Left lung (tissue), 14 donors: ENCODE results near the gene ZNF566. TPM values are rescaled to one million over a fixed set of nuclear protein-coding genes. Genes with fewer than 3 reads are reported as not detected.
A peak's percentile ranks its signal among the peaks of the same experiment; 100 is the strongest.

ENCODE experiments used
- ATAC-seq: fragments of 200-7000 bp; cut with Tn5 transposase; one replicate; pipeline ENCODE4 v1.9.1; 2020; ENCODE audit warnings: moderate library complexity
- DNase-seq, 4 donors: peaks; one replicate each; pipeline ENCODE4 v3.0.0-alpha.2; 2013 to 2020
- H3K27ac ChIP-seq, 2 donors: fragments of 200-600 bp; sonication (generic) in 1 of 2; one replicate each; pipeline versions ENCODE4 v1.5.0 to v1.8.0; 2020 to 2021
- H3K27me3 ChIP-seq, 2 donors: fragments of 200-600 bp; sonication (generic) in 1 of 2; one replicate each; pipeline versions ENCODE4 v1.5.0 to v1.8.0; 2020 to 2021
- H3K36me3 ChIP-seq, 2 donors: fragments of 200-600 bp; sonication (generic) in 1 of 2; one replicate each; pipeline versions ENCODE4 v1.5.0 to v1.8.0; 2020 to 2021
- H3K4me1 ChIP-seq, 2 donors: fragments of 200-600 bp; one replicate each; pipeline ENCODE4 v1.8.0; 2021
- H3K4me3 ChIP-seq, 2 donors: fragments of 200-600 bp; sonication (generic) in 1 of 2; one replicate each; pipeline versions ENCODE4 v1.5.0 to v1.8.0; 2020 to 2021; ENCODE audit warnings: mild to moderate bottlenecking in 1 of 2
- H3K9me3 ChIP-seq, 2 donors: fragments of 200-600 bp; sonication (generic) in 1 of 2; one replicate each; pipeline versions ENCODE4 v1.5.0 to v1.8.0; 2020 to 2021
- intact Hi-C, 2 donors: fragments of 100-400 bp; cut with DNase I; formaldehyde crosslinking; loops; one replicate each; pipeline versions ENCODE4 v1.11.2 to v1.14.2; 2022
- long read RNA-seq, 12 donors: library from polyadenylated mRNA in 2 of 12; unstranded in 2 of 12; transcript quantifications; one replicate each; pipeline ENCODE4 v2.0.0 and lab custom pipeline, GENCODE V29; 2019 to 2026
- polyA plus RNA-seq, 6 donors: library from polyadenylated mRNA; unstranded; fragments of 120-200 nt; gene quantifications; one replicate each; pipeline ENCODE4 v1.2.1, GENCODE V29; 2013; ENCODE audit not compliant: insufficient read length in 6 of 6
- total RNA-seq, 2 donors: library from RNA; stranded (reverse); fragmentation: NEBNext Ultra II Directional; extraction: Animal tissue kit (Norgen Biotek cat#: 25700); gene quantifications; one replicate each; pipeline ENCODE4 v1.2.1, GENCODE V29; 2021
- TF ChIP-seq, protein P1 (sequence below), 2 donors: fragments of 200-600 bp; sonication (generic) in 1 of 2; IDR thresholded peaks; one replicate each; pipeline versions ENCODE4 v1.5.0 to v1.8.0; 2021; ENCODE audit warnings: antibody characterized with exemption in 2 of 2
- donor health status: DM: no; HTN: yes; CAD: no.
- donor health status: DM: no; HTN: no; CAD: no.

Gene ZNF566
- 10 to 100 TPM in 1 of 2 donors, 1 to 10 TPM in 1; 8.8 to 12.0 TPM for total RNA-seq
- polyA plus RNA-seq = 10 to 100 TPM; 14.3 to 17.7 (median 15.6) TPM
- long read RNA-seq, donor 1, partial matches to known transcripts = 0 of 4 reads
- long read RNA-seq, donor 1, other reads (novel, unspliced or antisense) = 0 of 4 reads
- long read RNA-seq, donor 2, partial matches to known transcripts = 0 of 2 reads
- long read RNA-seq, donor 2, other reads (novel, unspliced or antisense) = 0 of 2 reads
- long read RNA-seq, donor 3, partial matches to known transcripts = 0 of 2 reads
- long read RNA-seq, donor 3, other reads (novel, unspliced or antisense) = 0 of 2 reads
- long read RNA-seq, donor 4, partial matches to known transcripts = 0 of 2 reads
- long read RNA-seq, donor 4, other reads (novel, unspliced or antisense) = 1 of 2 reads
- long read RNA-seq, donor 5, partial matches to known transcripts = 0 of 4 reads
- long read RNA-seq, donor 5, other reads (novel, unspliced or antisense) = 0 of 4 reads
- long read RNA-seq, donor 6, partial matches to known transcripts = 0 of 5 reads
- long read RNA-seq, donor 6, other reads (novel, unspliced or antisense) = 0 of 5 reads
- long read RNA-seq, donor 7 = 0 reads
- long read RNA-seq, donor 8, partial matches to known transcripts = 0 of 4 reads
- long read RNA-seq, donor 8, other reads (novel, unspliced or antisense) = 0 of 4 reads
- long read RNA-seq, donor 9 = 0 reads
- long read RNA-seq, donor 10 = 0 reads
- long read RNA-seq, donor 11 = 0 reads
- long read RNA-seq, donor 12, full-length matches to known transcripts = 2 of 2 reads
- long read RNA-seq, donor 12, partial matches to known transcripts = 0 of 2 reads
- long read RNA-seq, donor 12, other reads (novel, unspliced or antisense) = 0 of 2 reads

DNA sequence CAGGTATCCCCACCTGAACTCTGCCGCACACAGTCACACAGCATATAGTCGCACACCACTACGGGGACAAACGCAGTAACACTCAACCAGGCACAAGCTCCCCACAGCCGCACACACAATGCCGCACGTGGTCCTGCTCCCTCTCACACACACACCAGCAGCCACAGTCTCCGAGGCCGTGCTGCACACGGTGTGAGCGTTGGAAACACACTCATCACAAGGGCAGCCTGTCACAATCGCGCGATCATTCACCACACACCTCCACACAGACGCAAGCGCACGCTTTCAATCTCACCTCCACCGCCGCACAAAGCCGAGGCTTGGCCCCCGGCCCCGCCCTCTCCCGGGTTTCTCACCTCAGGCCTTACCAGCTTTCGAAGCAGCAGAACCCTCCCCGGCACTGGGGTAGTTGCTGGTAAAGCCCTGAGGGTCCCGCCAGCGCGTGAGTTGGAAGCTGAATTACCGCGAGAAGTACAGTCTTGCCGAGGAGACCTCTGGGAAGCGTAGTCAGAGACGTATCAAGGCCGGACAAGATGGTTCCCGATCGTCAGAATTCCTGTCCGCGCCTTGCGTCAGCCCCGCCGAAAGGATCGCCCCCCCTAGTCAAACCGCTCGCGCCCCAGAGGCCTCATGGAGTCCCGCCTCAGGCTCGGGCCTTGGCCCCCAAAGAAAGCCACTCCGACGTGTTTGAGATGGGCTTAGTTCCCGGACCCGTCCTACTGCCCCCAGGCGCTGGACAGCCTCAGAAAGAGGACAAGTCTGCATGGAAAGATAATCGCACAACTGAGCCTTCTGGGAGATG is at the start of gene ZNF566:
ZNF566 (minus strand) TSS at position 444 of the 802 bp plus-strand sequence. CDS start 13,004 bp downstream, outside the sequence.
- Histone ChIP-seq H3K9me3 (peaks cover 0 to 36% of the 10 kb centered on the region in 2 donors), H3K4me3 (peak within 1 kb of the TSS; percentile 64 to 71), H3K36me3 (peaks cover 0 to 10% of the 10 kb centered on the region in 2 donors), H3K27me3 (no peaks in the 10 kb centered on the region), H3K27ac (peak within 1 kb of the TSS; percentile 88 to 95), H3K4me1 (peaks cover 3 to 17% of the 10 kb centered on the region in 2 donors)
- DNase-seq = peak; percentile 91 to 96 (median 94)
- TF ChIP-seq, protein P1, sequence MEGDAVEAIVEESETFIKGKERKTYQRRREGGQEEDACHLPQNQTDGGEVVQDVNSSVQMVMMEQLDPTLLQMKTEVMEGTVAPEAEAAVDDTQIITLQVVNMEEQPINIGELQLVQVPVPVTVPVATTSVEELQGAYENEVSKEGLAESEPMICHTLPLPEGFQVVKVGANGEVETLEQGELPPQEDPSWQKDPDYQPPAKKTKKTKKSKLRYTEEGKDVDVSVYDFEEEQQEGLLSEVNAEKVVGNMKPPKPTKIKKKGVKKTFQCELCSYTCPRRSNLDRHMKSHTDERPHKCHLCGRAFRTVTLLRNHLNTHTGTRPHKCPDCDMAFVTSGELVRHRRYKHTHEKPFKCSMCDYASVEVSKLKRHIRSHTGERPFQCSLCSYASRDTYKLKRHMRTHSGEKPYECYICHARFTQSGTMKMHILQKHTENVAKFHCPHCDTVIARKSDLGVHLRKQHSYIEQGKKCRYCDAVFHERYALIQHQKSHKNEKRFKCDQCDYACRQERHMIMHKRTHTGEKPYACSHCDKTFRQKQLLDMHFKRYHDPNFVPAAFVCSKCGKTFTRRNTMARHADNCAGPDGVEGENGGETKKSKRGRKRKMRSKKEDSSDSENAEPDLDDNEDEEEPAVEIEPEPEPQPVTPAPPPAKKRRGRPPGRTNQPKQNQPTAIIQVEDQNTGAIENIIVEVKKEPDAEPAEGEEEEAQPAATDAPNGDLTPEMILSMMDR (IDR thresholded peaks at IDR 0.05) = no peak
- ATAC-seq = peak; percentile 97
- intact Hi-C loops = no loop called here

DNA sequence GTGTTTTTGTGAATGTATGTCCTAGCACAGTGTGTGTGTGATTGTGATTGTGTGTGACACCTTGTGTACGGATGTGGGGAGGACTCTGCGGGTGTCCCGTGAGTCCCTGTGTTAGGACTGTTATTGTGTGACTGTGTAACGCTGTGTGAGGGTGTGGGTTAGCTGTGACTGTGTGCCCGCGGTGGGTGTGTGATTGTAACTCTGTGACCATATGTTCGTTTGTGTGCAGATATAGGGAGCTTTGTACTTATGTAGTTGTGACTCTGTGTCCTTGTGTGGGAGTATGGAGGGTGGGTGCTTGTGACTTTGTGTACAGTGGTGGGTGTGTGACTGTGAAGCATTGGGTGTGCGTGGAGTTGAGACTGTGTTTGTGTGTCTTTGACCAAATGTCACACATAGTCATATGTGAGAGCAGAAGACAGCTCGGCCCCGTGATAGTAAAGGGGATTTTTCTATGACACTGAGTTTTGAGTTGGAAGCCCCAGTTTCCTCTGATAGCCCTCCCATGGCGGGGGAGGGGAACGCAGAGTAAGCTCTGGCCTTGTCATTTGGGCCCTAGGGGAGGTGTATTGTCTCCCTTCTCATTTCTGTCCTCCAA is 39.7 kb upstream of the ZNF566 start:
- peaks cover 6 to 19% of the 10 kb centered on the region in 2 donors for H3K4me1 ChIP-seq
- H3K4me3 ChIP-seq = peak overlapping the region; percentile 64
- ATAC-seq (peak; percentile 9), DNase-seq (no peak)
- H3K36me3 ChIP-seq = peaks cover 0 to 31% of the 10 kb centered on the region in 2 donors
- intact Hi-C loops = no loop called here
- H3K27ac ChIP-seq = peak overlapping the region; percentile 92 to 95
- peaks cover 0 to 63% of the 10 kb centered on the region in 2 donors for H3K9me3 ChIP-seq
- TF ChIP-seq, protein P1 (IDR thresholded peaks at IDR 0.05) = no peak
- no peaks in the 10 kb centered on the region for H3K27me3 ChIP-seq

DNA sequence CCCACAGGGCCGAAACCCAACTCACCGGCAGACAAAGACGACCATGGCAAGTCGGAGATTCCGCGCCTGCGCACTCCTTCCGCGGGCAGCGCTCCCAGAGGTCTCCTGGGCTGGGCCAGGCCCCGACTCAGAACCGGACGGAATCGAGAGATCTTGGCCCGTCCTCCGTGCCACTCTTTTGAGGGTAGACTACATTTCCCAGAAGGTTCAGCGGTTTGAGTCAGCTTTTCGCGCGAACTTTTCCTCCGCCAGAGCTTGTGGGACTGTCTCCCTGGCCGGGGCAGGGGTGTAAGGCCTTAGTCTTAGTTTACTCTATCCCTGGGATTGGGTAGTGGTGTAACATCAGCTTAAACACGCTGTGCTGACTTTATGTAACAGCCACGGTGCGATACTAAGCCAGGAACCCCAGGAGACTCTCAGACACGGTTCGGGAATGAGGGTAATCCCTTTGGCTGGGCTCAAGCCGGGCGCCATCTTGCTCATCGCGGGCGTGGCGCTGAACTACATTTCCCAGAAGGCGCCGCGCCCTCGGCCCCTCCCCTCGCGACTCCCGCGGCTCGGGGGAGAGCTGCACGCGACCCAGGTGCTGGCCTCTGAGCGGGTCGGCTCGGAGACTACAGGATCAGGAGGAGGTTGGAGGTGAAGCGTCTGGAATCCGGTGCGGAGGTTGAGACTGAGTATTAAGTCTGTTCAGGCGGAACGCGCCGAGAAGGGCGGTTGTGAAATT is 39.0 kb upstream of the ZNF566 start, which contains the start of gene ZNF260:
ZNF260 (minus strand) TSS at position 78 of the 727 bp plus-strand sequence. CDS start 13,033 bp downstream, outside the sequence.
- intact Hi-C loops = no loop called here
- Histone ChIP-seq H3K4me1 (peaks cover 6 to 19% of the 10 kb centered on the region in 2 donors), H3K27me3 (no peaks in the 10 kb centered on the region), H3K36me3 (peaks cover 0 to 35% of the 10 kb centered on the region in 2 donors), H3K9me3 (peaks cover 0 to 63% of the 10 kb centered on the region in 2 donors), H3K4me3 (peak within 1 kb of the TSS; percentile 64), H3K27ac (peak within 1 kb of the TSS; percentile 92 to 95)
- ATAC-seq (peak; percentile 98), DNase-seq (peak; percentile 97 to 98 (median 98))
- TF ChIP-seq, protein P1 (IDR thresholded peaks at IDR 0.05) = no peak

DNA sequence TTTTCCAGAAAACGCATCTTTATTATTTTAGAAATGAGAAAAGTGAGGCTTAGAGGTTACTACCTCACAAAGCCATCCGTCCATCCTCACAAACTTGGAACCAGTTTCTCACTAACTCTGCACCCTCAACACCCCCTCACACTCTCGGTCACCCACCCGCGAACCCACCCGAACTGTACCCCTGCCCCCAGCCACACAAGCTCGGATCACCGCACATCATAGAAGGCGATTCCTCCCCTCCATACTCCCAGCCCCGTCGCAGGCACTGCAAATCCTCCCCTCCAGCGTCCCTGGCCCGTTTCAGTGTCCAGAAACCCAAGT is 38.5 kb upstream of the ZNF566 start:
- intact Hi-C loops = no loop called here
- H3K36me3 ChIP-seq = peaks cover 0 to 35% of the 10 kb centered on the region in 2 donors
- TF ChIP-seq, protein P1 (IDR thresholded peaks at IDR 0.05) = no peak
- H3K27ac ChIP-seq = peak overlapping the region; percentile 92 to 95
- no peak for ATAC-seq
- H3K9me3 ChIP-seq = peaks cover 4 to 63% of the 10 kb centered on the region in 2 donors
- peaks cover 6 to 19% of the 10 kb centered on the region in 2 donors for H3K4me1 ChIP-seq
- H3K27me3 ChIP-seq = no peaks in the 10 kb centered on the region
- DNase-seq = no peak
- peak overlapping the region; percentile 64 for H3K4me3 ChIP-seq
